Stomach (tissue), 4 donors: ENCODE measurements around the gene PERCC1.

Experiments
- CTCF ChIP-seq, 7 experiments: fragments of 450-650 bp in 4 of 7; fragments of 200-600 bp in 3 of 7; sonication (generic) in 3 of 7; IDR thresholded peaks; one replicate each; pipeline ENCODE4 v1.5.1; 2016 to 2019; ENCODE audit warnings: antibody characterized with exemption in 7 of 7, control low read depth in 2 of 7, mild to moderate bottlenecking in 1 of 7
- EP300 ChIP-seq: sonication (generic); formaldehyde crosslinking; IDR thresholded peaks from one replicate; pipeline ENCODE4 v1.6.1; 2017; ENCODE audit warnings: antibody characterized with exemption

- no peak for TF ChIP-seq CTCF (IDR thresholded peaks at IDR 0.05)
- no peak for TF ChIP-seq EP300
Measured at GRCh38 chr16:1457489-1458245, 26.8 kb downstream of the PERCC1 start.
